IPS DF 6.9 (cell line): ENCODE measurements around the gene ABRAXAS1.
"Not testable (repeated sequence)": the region's sequence is repeated elsewhere in the genome, so short reads cannot be mapped to it uniquely, and the experiment has no call there.

ENCODE experiments used
- DNase-seq: peaks from one replicate; pipeline ENCODE4 v3.0.0-alpha.2; 2013; ENCODE audit warnings: low read depth, low spot score
- H3K27ac ChIP-seq: one replicate; pipeline ENCODE4 v1.5.1; 2013; ENCODE audit warnings: low read length, control low read depth
- H3K27me3 ChIP-seq: 2 replicates; pipeline ENCODE4 v1.6.1; 2013; ENCODE audit warnings: mild to moderate bottlenecking, low read length; ENCODE audit not compliant: control insufficient read depth, insufficient read depth
- H3K36me3 ChIP-seq: 2 replicates; pipeline ENCODE4 v1.6.1; 2013; ENCODE audit warnings: low read length; ENCODE audit not compliant: control insufficient read depth, insufficient read depth
- H3K4me1 ChIP-seq: 2 replicates; pipeline ENCODE4 v1.6.1; 2013; ENCODE audit warnings: low read length; ENCODE audit not compliant: control insufficient read depth, insufficient read depth
- H3K4me3 ChIP-seq: 2 replicates; pipeline ENCODE4 v1.5.1; 2013; ENCODE audit warnings: mild to moderate bottlenecking, low read length
- H3K9me3 ChIP-seq: 2 replicates; pipeline ENCODE4 v1.6.1; 2013; ENCODE audit warnings: low read length, inconsistent platforms; ENCODE audit not compliant: control insufficient read depth, insufficient read depth
- WGBS: extraction: QIAGEN DNeasy Blood & Tissue Kit; methylation state at CpG from one replicate; pipeline ENCODE4 v1.1.7; 2013; ENCODE audit warnings: mixed read lengths, missing lambda C conversion rate; ENCODE audit not compliant: insufficient read length, insufficient coverage; 5-methylcytosine and 5-hydroxymethylcytosine counted together

Gene ABRAXAS1

DNA sequence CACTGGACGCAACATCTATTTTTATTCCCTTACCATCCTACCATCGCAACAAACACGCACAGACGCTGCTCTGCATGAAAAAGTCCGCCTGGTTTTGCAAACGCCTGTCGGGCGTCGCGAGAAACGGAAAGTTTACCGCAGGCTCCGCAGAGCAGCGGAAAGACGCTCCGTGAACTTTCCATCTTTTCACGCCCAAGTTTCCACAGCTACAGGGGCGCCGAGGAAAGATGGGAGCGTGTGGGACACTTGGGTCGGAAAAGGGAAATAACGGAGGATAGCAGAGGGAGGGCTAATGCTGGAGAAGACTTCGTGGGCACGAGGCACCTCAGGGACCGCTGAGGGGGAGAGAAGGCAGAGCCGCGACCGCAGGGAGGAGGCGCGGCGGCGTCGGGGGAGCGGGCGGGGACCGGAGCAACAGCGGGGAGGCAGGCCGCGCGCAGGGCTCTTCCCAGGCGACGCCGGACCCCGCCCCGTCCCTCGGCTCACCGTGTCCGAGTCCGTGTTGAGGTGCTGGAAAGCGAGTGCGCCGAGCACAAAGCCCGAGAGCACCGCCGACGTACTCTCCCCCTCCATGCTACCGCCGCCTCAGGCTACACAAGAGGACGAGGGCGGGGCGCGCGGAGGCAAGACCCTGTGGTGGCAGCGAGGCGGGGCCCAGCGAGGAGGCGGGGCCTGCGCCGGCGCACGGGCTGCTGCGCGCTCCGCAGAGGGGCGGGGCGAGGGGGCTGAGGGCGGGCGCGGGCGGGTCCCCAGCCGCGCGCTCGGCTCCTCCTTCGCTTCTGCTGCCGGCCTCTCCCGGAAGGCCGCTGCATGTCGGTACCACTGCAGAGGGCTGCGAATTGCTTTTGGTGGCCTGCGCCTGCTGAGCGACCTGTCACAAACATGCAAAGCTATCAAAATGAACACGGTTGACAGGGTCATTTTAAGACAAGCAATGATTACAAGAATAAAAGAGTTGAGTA lies at the start of gene ABRAXAS1:
ABRAXAS1 (minus strand) TSS at position 601 of the 962 bp plus-strand sequence; CDS start at position 573, 28 bp downstream.
- H3K9me3 ChIP-seq, result no peaks in the 10 kb centered on the region
- WGBS, result no CpG with 5 or more reads among the region's 93 CpGs
- no peaks in the 10 kb centered on the region for H3K4me1 ChIP-seq
- H3K36me3 ChIP-seq, result no peaks in the 10 kb centered on the region
- DNase-seq, result peak; percentile 88
- no peak within 1 kb of the TSS for H3K27ac ChIP-seq
- H3K27me3 ChIP-seq, result no peaks in the 10 kb centered on the region
- H3K4me3 ChIP-seq, result peak within 1 kb of the TSS; percentile 54

DNA sequence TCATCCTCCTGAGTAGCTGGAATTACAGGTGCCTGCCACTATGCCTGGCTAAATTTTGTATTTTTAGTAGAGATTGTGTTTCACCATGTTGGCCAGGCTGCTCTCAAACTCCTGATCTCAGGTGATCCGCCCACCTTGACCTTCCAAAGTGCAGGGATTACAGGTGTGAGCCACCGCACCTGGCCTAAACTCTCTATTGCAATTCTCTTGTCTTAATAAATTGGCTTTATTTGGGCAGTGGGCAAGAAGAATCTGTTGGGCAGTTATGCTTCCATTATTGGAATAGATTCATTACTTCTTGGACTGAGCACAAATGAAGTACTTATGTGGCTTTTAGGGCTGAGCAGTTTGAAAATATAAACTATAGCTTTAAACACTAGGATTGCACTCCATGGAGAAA lies 42.8 kb upstream of the ABRAXAS1 start:
- Histone ChIP-seq H3K4me1 (no peaks in the 10 kb centered on the region), H3K36me3 (no peaks in the 10 kb centered on the region), H3K9me3 (no peaks in the 10 kb centered on the region), H3K27me3 (no peaks in the 10 kb centered on the region), H3K27ac (no peak overlapping the region), H3K4me3 (no peak overlapping the region)
- no peak for DNase-seq
- no CpG with 5 or more reads among the region's 2 CpGs for WGBS

DNA sequence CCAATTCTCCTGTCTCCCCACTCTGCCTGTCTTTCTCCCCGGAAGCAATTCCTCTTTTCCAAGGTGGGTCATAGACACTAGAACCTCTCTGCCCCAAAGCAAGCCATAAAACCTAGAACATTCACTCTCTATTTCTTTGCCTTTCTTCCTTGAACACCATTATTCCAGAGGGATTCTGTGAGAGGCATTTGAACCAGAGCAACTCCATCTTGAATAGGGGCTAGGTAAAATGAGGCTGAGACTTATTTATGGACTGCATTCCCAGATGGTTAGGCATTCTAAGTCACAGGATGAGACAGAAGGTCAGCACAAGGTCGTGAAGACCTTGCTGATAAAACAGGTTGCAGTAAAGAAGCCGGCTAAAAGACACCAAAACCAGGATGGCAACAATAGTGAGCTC lies 37.3 kb upstream of the ABRAXAS1 start:
- H3K4me3 ChIP-seq, result no peak overlapping the region
- no peaks in the 10 kb centered on the region for H3K4me1 ChIP-seq
- no CpG with 5 or more reads among the region's 3 CpGs for WGBS
- no peak for DNase-seq
- H3K36me3 ChIP-seq, result no peaks in the 10 kb centered on the region
- H3K27me3 ChIP-seq, result no peaks in the 10 kb centered on the region
- no peak overlapping the region for H3K27ac ChIP-seq
- no peaks in the 10 kb centered on the region for H3K9me3 ChIP-seq

DNA sequence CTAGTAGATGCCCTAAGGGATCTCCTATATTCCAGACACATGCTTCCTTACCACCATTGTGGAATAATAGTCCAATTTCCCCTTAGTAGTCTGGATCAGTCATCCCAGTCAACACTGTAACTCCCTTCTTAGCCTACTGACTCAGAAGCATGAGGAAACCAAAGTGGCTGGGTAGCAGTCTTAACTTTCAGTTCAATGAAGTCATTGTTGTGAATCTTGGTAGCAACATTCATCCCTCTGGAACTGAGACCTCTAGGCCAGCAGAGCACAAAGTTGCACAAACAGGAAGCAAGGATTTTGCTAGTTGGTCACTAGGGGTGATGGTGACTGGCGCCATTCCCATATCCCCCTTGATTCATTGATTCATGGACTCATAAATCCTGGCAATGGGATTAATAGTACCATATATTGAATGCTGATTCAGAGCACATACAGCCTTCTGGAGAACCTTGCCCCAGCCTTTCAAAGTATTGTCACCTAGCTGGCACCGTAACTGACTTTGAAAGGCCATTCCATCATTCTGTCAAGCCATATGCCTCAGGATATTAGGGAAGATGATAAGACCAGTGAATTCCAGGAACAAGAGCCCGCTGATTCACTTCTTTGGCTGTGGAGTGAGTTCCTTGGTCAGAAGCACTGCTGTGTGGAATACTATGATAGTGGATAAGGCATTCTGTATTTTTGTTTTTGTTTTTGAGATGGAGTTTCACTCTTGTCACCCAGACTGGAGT lies 31.3 kb upstream of the ABRAXAS1 start:
- H3K9me3 ChIP-seq, result no peaks in the 10 kb centered on the region
- no peaks in the 10 kb centered on the region for H3K4me1 ChIP-seq
- H3K4me3 ChIP-seq, result no peak overlapping the region
- DNase-seq, result no peak
- no peaks in the 10 kb centered on the region for H3K27me3 ChIP-seq
- no CpG with 5 or more reads among the region's 3 CpGs for WGBS
- no peak overlapping the region for H3K27ac ChIP-seq
- H3K36me3 ChIP-seq, result no peaks in the 10 kb centered on the region

DNA sequence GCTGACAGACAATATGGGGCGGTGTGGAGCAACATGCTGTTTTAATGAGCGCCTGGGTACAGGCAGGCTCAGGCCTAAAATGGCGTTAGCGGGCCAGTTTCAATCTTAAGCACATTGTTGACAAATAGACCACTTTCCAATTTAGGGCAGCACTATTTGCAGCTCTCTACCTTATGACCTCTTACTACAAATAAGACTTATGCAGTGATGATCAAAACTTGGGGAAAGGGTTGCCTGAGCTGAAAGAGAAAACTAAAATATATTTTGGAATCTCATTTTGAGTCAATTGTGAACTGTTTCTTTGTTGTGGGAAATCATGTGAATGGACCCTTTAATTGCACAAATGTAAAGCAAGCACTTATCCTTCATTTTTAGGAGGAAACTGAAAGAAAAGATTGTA lies 25.5 kb upstream of the ABRAXAS1 start:
- Histone ChIP-seq H3K4me3 (no peak overlapping the region), H3K36me3 (no peaks in the 10 kb centered on the region), H3K4me1 (no peaks in the 10 kb centered on the region), H3K27ac (no peak overlapping the region), H3K27me3 (no peaks in the 10 kb centered on the region), H3K9me3 (no peaks in the 10 kb centered on the region)
- DNase-seq, result no peak
- WGBS, result no CpG with 5 or more reads among the region's 4 CpGs

GRCh38 chr4:83509156-83509585 lies 24.3 kb upstream of the ABRAXAS1 start:
- not testable (repeated sequence) for DNase-seq, H3K36me3 ChIP-seq, H3K4me3 ChIP-seq, H3K9me3 ChIP-seq, H3K4me1 ChIP-seq, H3K27ac ChIP-seq, H3K27me3 ChIP-seq
- no CpG with 5 or more reads among the region's 3 CpGs for WGBS

GRCh38 chr4:83504996-83505395 lies 20.1 kb upstream of the ABRAXAS1 start:
- no CpG with 5 or more reads among the region's 10 CpGs for WGBS
- no peaks in the 10 kb centered on the region for H3K27me3 ChIP-seq
- no peak overlapping the region for H3K4me3 ChIP-seq
- H3K36me3 ChIP-seq, result no peaks in the 10 kb centered on the region
- no peaks in the 10 kb centered on the region for H3K9me3 ChIP-seq
- no peak overlapping the region for H3K27ac ChIP-seq
- H3K4me1 ChIP-seq, result 0 out of 2 replicates have a peak, but pooled peaks cover 1% of the 10 kb centered on the region
- DNase-seq, result no peak

- WGBS, result no CpG with 5 or more reads among the region's 4 CpGs
Measured at GRCh38 chr4:83504503-83504902, 19.6 kb upstream of the ABRAXAS1 start.

DNA sequence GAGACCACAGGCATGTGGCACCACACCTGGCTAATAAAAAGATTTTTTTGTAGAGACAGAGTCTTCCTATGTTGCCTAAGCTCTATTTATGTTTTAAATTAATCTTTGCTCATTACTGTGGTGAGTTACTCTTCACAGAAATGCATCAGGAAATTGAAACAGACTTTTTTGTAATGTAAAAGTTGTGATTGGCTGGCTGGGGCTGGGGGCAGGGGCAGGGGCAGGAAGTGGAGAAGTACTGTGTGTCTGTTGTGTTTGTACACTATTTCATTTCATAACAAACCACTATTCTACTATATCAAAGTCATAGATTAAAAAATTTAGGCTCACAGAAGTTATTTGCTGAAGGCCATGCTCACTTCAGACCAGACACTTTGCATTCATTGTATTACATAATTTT lies 19.1 kb upstream of the ABRAXAS1 start:
- Histone ChIP-seq H3K9me3 (no peaks in the 10 kb centered on the region), H3K4me3 (no peak overlapping the region), H3K36me3 (no peaks in the 10 kb centered on the region), H3K4me1 (0 out of 2 replicates have a peak, but pooled peaks cover 1% of the 10 kb centered on the region), H3K27ac (no peak overlapping the region), H3K27me3 (no peaks in the 10 kb centered on the region)
- no peak for DNase-seq

More at GRCh38 chr4:83504503-83504902, 19.6 kb upstream of the ABRAXAS1 start:
- Histone ChIP-seq H3K27ac (no peak overlapping the region), H3K4me3 (no peak overlapping the region), H3K9me3 (no peaks in the 10 kb centered on the region), H3K36me3 (no peaks in the 10 kb centered on the region), H3K27me3 (no peaks in the 10 kb centered on the region), H3K4me1 (0 out of 2 replicates have a peak, but pooled peaks cover 1% of the 10 kb centered on the region)
- no peak for DNase-seq

GRCh38 chr4:83501671-83502070 lies 16.8 kb upstream of the ABRAXAS1 start:
- not testable (repeated sequence) for H3K27ac ChIP-seq, H3K4me3 ChIP-seq, H3K36me3 ChIP-seq, H3K4me1 ChIP-seq, H3K9me3 ChIP-seq, H3K27me3 ChIP-seq, DNase-seq
- WGBS, result no CpG with 5 or more reads among the region's 3 CpGs
